ENCODE data around the gene BCL7C.

DNA sequence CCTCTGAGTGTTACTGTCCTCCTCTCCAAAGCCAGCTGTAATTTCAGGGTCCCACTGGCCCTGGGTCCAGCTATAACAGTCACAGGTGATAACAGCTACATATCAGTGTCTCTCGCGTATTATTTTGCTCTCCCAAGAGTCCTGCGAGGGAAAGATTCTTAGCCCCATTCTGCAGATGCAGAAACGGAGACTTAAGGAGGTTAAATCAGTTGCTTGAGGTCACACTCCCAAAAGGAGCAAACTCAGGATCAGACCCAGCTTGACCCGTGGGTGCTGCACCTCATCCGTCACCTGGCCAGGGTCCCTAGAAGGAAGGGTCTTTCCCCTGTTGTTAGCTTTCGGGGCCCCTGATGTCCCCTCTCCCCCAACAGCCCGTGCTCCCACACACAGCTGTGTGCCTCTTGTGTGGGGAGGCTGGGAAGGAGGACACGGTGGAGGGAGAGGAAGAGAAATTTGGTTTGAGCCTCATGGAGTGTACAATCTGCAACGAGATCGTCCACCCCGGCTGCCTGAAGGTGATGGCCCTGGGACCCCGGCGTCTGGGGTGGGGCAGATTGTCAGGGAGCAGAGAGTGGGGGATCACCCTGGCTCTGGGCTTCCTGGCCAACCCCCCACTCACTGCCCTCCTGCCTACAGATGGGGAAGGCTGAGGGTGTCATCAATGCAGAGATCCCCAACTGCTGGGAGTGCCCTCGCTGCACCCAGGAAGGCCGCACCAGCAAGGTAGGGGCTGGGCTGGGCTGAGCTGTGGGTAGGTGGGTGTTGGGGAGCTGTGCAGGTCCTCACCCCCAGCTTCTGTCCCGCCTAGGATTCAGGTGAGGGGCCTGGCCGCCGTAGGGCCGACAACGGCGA is 33.3 kb upstream of the BCL7C start:
- TF ChIP-seq GATA2 (IDR thresholded peaks at IDR 0.05; ENCODE audit: low read depth, low read length) (no peak), GATA3 (IDR thresholded peaks at IDR 0.05; ENCODE audit: low read depth, low read length) (no peak)
